Mesenchymal stem cell (in vitro differentiated cells and primary cell): ENCODE results near the gene SELENOT.

Experiments
- DNase-seq: peaks from one replicate; pipeline ENCODE4 v3.0.0-alpha.2; 2013
- H2AFZ ChIP-seq: one replicate; pipeline ENCODE4 v1.6.1; 2013; ENCODE audit warnings: low read depth, mild to moderate bottlenecking, control low read depth, inconsistent platforms, low read length, moderate library complexity
- H2AK5ac ChIP-seq: 2 replicates; pipeline ENCODE4 v1.6.1; 2013; ENCODE audit warnings: low read length, moderate library complexity, mild to moderate bottlenecking, inconsistent platforms; ENCODE audit not compliant: severe bottlenecking
- H2BK120ac ChIP-seq: one replicate; pipeline ENCODE4 v1.6.1; 2013; ENCODE audit warnings: low read depth, mild to moderate bottlenecking, inconsistent platforms, low read length, moderate library complexity
- H2BK12ac ChIP-seq, 2 experiments: one replicate each; pipeline ENCODE4 v1.6.1; 2013; ENCODE audit warnings: inconsistent platforms in 2 of 2, low read length in 2 of 2, mild to moderate bottlenecking in 2 of 2, moderate library complexity in 2 of 2, control low read depth in 1 of 2
- H2BK15ac ChIP-seq: one replicate; pipeline ENCODE4 v1.6.1; 2013; ENCODE audit warnings: mild to moderate bottlenecking, low read depth, inconsistent platforms; ENCODE audit not compliant: poor library complexity, severe bottlenecking
- H2BK5ac ChIP-seq: 2 replicates; pipeline ENCODE4 v1.6.1; 2013; ENCODE audit warnings: low read depth, mild to moderate bottlenecking, low read length, control low read depth, inconsistent platforms; ENCODE audit not compliant: poor library complexity, severe bottlenecking
- H3K14ac ChIP-seq, 2 experiments: one replicate each; pipeline ENCODE4 v1.6.1; 2013; ENCODE audit warnings: inconsistent platforms in 2 of 2, low read length in 2 of 2, control low read depth in 1 of 2, mild to moderate bottlenecking in 1 of 2, moderate library complexity in 1 of 2
- H3K18ac ChIP-seq, 2 experiments: one replicate each; pipeline ENCODE4 v1.6.1; 2013; ENCODE audit warnings: inconsistent platforms in 2 of 2, low read length in 2 of 2, control low read depth in 1 of 2, low read depth in 1 of 2, mild to moderate bottlenecking in 1 of 2
- H3K23ac ChIP-seq, 2 experiments: one replicate each; pipeline ENCODE4 v1.6.1; 2013; ENCODE audit warnings: inconsistent platforms in 2 of 2, low read length in 2 of 2, mild to moderate bottlenecking in 2 of 2, moderate library complexity in 2 of 2, control low read depth in 1 of 2
- H3K27ac ChIP-seq: 2 replicates; pipeline ENCODE4 v1.5.1; 2013; ENCODE audit warnings: mild to moderate bottlenecking, moderate library complexity, low read length, control low read depth, inconsistent platforms; ENCODE audit not compliant: poor library complexity, severe bottlenecking
- H3K27me3 ChIP-seq, 2 experiments: 2 replicates each; pipeline versions ENCODE4 v1.6.1 to v1.7.0; 2013; ENCODE audit warnings: low read length in 2 of 2, mild to moderate bottlenecking in 2 of 2, moderate library complexity in 2 of 2, control low read depth in 1 of 2, inconsistent platforms in 1 of 2; ENCODE audit not compliant: control insufficient read depth in 1 of 2, insufficient read depth in 1 of 2
- H3K36me3 ChIP-seq, 2 experiments: 2 replicates each; pipeline versions ENCODE4 v1.6.1 to v1.7.0; 2013; ENCODE audit warnings: low read length in 2 of 2, control low read depth in 1 of 2, inconsistent platforms in 1 of 2, low read depth in 1 of 2, mild to moderate bottlenecking in 1 of 2; ENCODE audit not compliant: insufficient read depth in 2 of 2, control insufficient read depth in 1 of 2
- H3K4ac ChIP-seq, 2 experiments: one replicate each; pipeline ENCODE4 v1.6.1; 2013; ENCODE audit warnings: inconsistent platforms in 2 of 2, low read length in 2 of 2, mild to moderate bottlenecking in 2 of 2, moderate library complexity in 2 of 2, control low read depth in 1 of 2, low read depth in 1 of 2
- H3K4me1 ChIP-seq: 2 replicates; pipeline ENCODE4 v1.6.1; 2013; ENCODE audit warnings: low read depth, low read length, control low read depth; ENCODE audit not compliant: control insufficient read depth, insufficient read depth
- H3K4me2 ChIP-seq: 2 replicates; pipeline ENCODE4 v1.6.1; 2013; ENCODE audit warnings: low read length, mild to moderate bottlenecking, inconsistent platforms; ENCODE audit not compliant: poor library complexity, severe bottlenecking
- H3K4me3 ChIP-seq, 2 experiments: 2 replicates each; pipeline versions ENCODE4 v1.5.1 to v1.7.0; 2013; ENCODE audit warnings: low read length in 2 of 2, mild to moderate bottlenecking in 2 of 2, control low read depth in 1 of 2, low read depth in 1 of 2; ENCODE audit not compliant: insufficient read depth in 1 of 2
- H3K79me1 ChIP-seq: replicated peaks from 2 replicates; pipeline ENCODE4 v1.6.1; 2013; ENCODE audit warnings: mild to moderate bottlenecking, control low read depth, low read length, inconsistent platforms; ENCODE audit not compliant: poor library complexity, severe bottlenecking
- H3K9ac ChIP-seq: 2 replicates; pipeline ENCODE4 v1.7.0; 2013; ENCODE audit warnings: mild to moderate bottlenecking, low read length, moderate library complexity
- H3K9me3 ChIP-seq: 2 replicates; pipeline ENCODE4 v1.7.0; 2013; ENCODE audit warnings: mild to moderate bottlenecking, low read length; ENCODE audit not compliant: control insufficient read depth
- H4K8ac ChIP-seq: one replicate; pipeline ENCODE4 v1.6.1; 2013; ENCODE audit warnings: inconsistent platforms, mild to moderate bottlenecking, low read length, moderate library complexity
- H4K91ac ChIP-seq: one replicate; pipeline ENCODE4 v1.6.1; 2013; ENCODE audit warnings: mild to moderate bottlenecking, low read length, inconsistent platforms
- WGBS: methylation state at CpG from one replicate; pipeline ENCODE4 v1.1.7; 2013; ENCODE audit warnings: mixed read lengths; 5-methylcytosine and 5-hydroxymethylcytosine counted together

SELENOT gene

GRCh38 chr3:150602426-150603152 lies 532 bp upstream of the SELENOT start:
- 45% methylated on average over 4 of the region's 6 CpGs for WGBS

GRCh38 chr3:150603980-150604319 lies 829 bp downstream of the SELENOT start:
- Histone ChIP-seq H3K4me3 (peak overlapping the region; percentile 75 to 90), H3K23ac (peak overlapping the region in 1 of 2 experiments; percentile 6)

More at GRCh38 chr3:150602426-150603152, 532 bp upstream of the SELENOT start:
- Histone ChIP-seq H2BK5ac (no peak overlapping the region), H3K4ac (peak overlapping the region in 1 of 2 experiments; percentile 52), H2BK120ac (no peak overlapping the region), H3K27ac (peak overlapping the region; percentile 56), H3K4me1 (peaks cover 8% of the 10 kb centered on the region), H4K91ac (peak overlapping the region; percentile 14), H2BK12ac (no peak overlapping the region), H3K36me3 (peaks cover 0 to 3% of the 10 kb centered on the region in 2 experiments), H3K9me3 (no peaks in the 10 kb centered on the region), H2BK15ac (no peak overlapping the region), H3K27me3 (no peaks in the 10 kb centered on the region), H3K4me2 (peak overlapping the region; percentile 62), H2AFZ (no peak overlapping the region), H2AK5ac (no peak overlapping the region), H3K4me3 (peak overlapping the region; percentile 75 to 90), H3K9ac (peak overlapping the region; percentile 95), H3K79me1 (peaks cover 9% of the 10 kb centered on the region), H3K23ac (no peak overlapping the region), H4K8ac (peak overlapping the region; percentile 59), H3K14ac (no peak overlapping the region), H3K18ac (peak overlapping the region; percentile 56 to 79)
- no peak for DNase-seq

GRCh38 chr3:150605998-150606641 lies 3.0 kb downstream of the SELENOT start:
- Histone ChIP-seq H3K23ac (no peak overlapping the region), H3K4me1 (peaks cover 3% of the 10 kb centered on the region)
- 97% methylated on average over 9 of the region's 9 CpGs for WGBS

More at GRCh38 chr3:150603980-150604319, 829 bp downstream of the SELENOT start:
- Histone ChIP-seq H3K4me2 (peak overlapping the region; percentile 62), H3K9me3 (no peaks in the 10 kb centered on the region), H3K27me3 (no peaks in the 10 kb centered on the region), H3K4me1 (peaks cover 6% of the 10 kb centered on the region), H2BK12ac (no peak overlapping the region), H4K91ac (no peak overlapping the region), H2BK15ac (no peak overlapping the region), H2BK120ac (no peak overlapping the region), H3K18ac (peak overlapping the region; percentile 13 to 96), H3K14ac (peak overlapping the region in 1 of 2 experiments; percentile 10), H3K27ac (peak overlapping the region; percentile 90), H3K4ac (peak overlapping the region; percentile 42 to 99), H3K9ac (peak overlapping the region; percentile 95), H3K79me1 (peaks cover 2% of the 10 kb centered on the region), H4K8ac (peak overlapping the region; percentile 76), H3K36me3 (peaks cover 0 to 6% of the 10 kb centered on the region in 2 experiments), H2AFZ (peak overlapping the region; percentile 29), H2AK5ac (no peak overlapping the region), H2BK5ac (no peak overlapping the region)
- WGBS: 8% methylated on average over 10 of the region's 11 CpGs
- DNase-seq: no peak

More at GRCh38 chr3:150605998-150606641, 3.0 kb downstream of the SELENOT start:
- H4K91ac ChIP-seq: no peak overlapping the region
- no peak overlapping the region for H4K8ac ChIP-seq
- peaks cover 0 to 6% of the 10 kb centered on the region in 2 experiments for H3K36me3 ChIP-seq
- no peak overlapping the region for H3K4ac ChIP-seq
- no peak overlapping the region for H2BK120ac ChIP-seq
- H3K27ac ChIP-seq: no peak overlapping the region
- no peak overlapping the region for H2AFZ ChIP-seq
- no peaks in the 10 kb centered on the region for H3K27me3 ChIP-seq
- H2BK15ac ChIP-seq: no peak overlapping the region
- no peak overlapping the region for H3K14ac ChIP-seq
- H3K79me1 ChIP-seq: no peaks in the 10 kb centered on the region
- no peak overlapping the region for H3K4me3 ChIP-seq
- H3K4me2 ChIP-seq: no peak overlapping the region
- no peak overlapping the region for H2BK12ac ChIP-seq
- no peak overlapping the region for H2AK5ac ChIP-seq
- H3K9me3 ChIP-seq: no peaks in the 10 kb centered on the region
- no peak overlapping the region for H2BK5ac ChIP-seq
- no peak for DNase-seq
- no peak overlapping the region for H3K18ac ChIP-seq
- H3K9ac ChIP-seq: peak overlapping the region; percentile 95
